ENCODE measurements around the gene CCDC83. TPM values are rescaled to one million over a fixed set of nuclear protein-coding genes. Genes with fewer than 3 reads are reported as not detected.

CCDC83 gene
- total and polyA plus RNA-seq, 9 of the 15 experiments (the other 6 are each of a cell fraction or from before 2014, with no cell fraction given) = not detected

- TF ChIP-seq, protein P1, sequence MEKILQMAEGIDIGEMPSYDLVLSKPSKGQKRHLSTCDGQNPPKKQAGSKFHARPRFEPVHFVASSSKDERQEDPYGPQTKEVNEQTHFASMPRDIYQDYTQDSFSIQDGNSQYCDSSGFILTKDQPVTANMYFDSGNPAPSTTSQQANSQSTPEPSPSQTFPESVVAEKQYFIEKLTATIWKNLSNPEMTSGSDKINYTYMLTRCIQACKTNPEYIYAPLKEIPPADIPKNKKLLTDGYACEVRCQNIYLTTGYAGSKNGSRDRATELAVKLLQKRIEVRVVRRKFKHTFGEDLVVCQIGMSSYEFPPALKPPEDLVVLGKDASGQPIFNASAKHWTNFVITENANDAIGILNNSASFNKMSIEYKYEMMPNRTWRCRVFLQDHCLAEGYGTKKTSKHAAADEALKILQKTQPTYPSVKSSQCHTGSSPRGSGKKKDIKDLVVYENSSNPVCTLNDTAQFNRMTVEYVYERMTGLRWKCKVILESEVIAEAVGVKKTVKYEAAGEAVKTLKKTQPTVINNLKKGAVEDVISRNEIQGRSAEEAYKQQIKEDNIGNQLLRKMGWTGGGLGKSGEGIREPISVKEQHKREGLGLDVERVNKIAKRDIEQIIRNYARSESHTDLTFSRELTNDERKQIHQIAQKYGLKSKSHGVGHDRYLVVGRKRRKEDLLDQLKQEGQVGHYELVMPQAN (IDR thresholded peaks at IDR 0.05; ENCODE audit: borderline replicate concordance) = no peak
- TF ChIP-seq, protein P2, sequence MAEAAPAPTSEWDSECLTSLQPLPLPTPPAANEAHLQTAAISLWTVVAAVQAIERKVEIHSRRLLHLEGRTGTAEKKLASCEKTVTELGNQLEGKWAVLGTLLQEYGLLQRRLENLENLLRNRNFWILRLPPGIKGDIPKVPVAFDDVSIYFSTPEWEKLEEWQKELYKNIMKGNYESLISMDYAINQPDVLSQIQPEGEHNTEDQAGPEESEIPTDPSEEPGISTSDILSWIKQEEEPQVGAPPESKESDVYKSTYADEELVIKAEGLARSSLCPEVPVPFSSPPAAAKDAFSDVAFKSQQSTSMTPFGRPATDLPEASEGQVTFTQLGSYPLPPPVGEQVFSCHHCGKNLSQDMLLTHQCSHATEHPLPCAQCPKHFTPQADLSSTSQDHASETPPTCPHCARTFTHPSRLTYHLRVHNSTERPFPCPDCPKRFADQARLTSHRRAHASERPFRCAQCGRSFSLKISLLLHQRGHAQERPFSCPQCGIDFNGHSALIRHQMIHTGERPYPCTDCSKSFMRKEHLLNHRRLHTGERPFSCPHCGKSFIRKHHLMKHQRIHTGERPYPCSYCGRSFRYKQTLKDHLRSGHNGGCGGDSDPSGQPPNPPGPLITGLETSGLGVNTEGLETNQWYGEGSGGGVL (CRISPR knock-in tag; IDR thresholded peaks at IDR 0.05) = no peak
- no peak for TF ChIP-seq SMAD3 (CRISPR knock-in tag; conservative IDR thresholded peaks at IDR 0.05)
- no peak for TF ChIP-seq FOXK1 (CRISPR knock-in tag; IDR thresholded peaks at IDR 0.05; ENCODE audit: borderline replicate concordance)
- TF ChIP-seq MLLT1 (IDR thresholded peaks at IDR 0.05) = no peak
- TF ChIP-seq LCOR (CRISPR knock-in tag; IDR thresholded peaks at IDR 0.05) = no peak
These were observed 31.4 kb upstream of the CCDC83 start (continued) for GRCh38 chr11:85823816-85824215.

All from K562 (cell line).